ENCODE measurements around the gene FLT3. TPM values are rescaled to one million over a fixed set of nuclear protein-coding genes. Genes with fewer than 3 reads are reported as not detected.

Gene FLT3
- total and polyA plus RNA-seq, 2 of the 13 experiments (the other 11 are each of a cell fraction or from before 2014, with no cell fraction given) = not detected

DNA sequence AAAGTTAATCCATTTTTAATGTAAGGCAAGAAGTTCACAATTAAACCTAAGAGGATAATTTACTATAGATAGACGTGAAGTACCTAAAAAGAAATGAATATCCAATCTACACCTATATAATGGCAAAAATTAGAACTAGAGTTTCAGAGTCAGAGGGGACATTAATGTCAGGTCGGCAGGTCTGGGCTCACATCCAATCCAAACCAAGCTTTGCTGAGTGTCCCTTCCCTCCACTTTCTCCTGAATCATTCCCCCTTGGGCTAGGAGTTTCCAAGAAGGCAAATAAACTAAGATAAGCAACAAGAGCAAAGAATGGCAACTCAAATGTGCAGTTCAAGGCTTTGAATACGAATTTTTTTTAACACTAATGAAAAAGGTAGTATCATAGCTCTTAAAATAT lies 2.9 kb downstream of the FLT3 start:
- ATAC-seq = no peak
- no peak overlapping the region for H3K27ac ChIP-seq (ENCODE audit: extremely low read length, insufficient read depth, low read length)
- in situ Hi-C loops (cut with HindIII; ENCODE audit: extremely low pct_ligation_motif_present, low pct_unique_long_range_greater_than_20kb) (no loop called here), intact Hi-C loops (cut with micrococcal nuclease; ENCODE audit: unreplicated experiment) (no loop called here)
- H2AFZ ChIP-seq (ENCODE audit: low read length) = no peak overlapping the region
- no peak for FAIRE-seq
- TF ChIP-seq TARDBP (CRISPR knock-in tag; IDR thresholded peaks at IDR 0.05) (no peak), MED8 (CRISPR knock-in tag; IDR thresholded peaks at IDR 0.05; ENCODE audit: insufficient replicate concordance) (no peak), TBP (CRISPR knock-in tag; IDR thresholded peaks at IDR 0.05) (no peak), ZNF546 (CRISPR knock-in tag; conservative IDR thresholded peaks at IDR 0.05) (no peak), MAFK (conservative IDR thresholded peaks at IDR 0.05 in 1 of 2, IDR thresholded peaks at IDR 0.05 in 1 of 2; ENCODE audit: low read length in 2 of 2) (no peak), CENPT (CRISPR knock-in tag; IDR thresholded peaks at IDR 0.05; ENCODE audit: low read depth) (no peak), MAFF (IDR thresholded peaks at IDR 0.05; ENCODE audit: low read depth, low read length) (no peak), ZNF589 (CRISPR knock-in tag; conservative IDR thresholded peaks at IDR 0.05) (no peak), PHF20 (CRISPR knock-in tag; IDR thresholded peaks at IDR 0.05) (no peak), ZNF326 (CRISPR knock-in tag; IDR thresholded peaks at IDR 0.05; ENCODE audit: borderline replicate concordance) (no peak), MTA1 (CRISPR knock-in tag; IDR thresholded peaks at IDR 0.05; ENCODE audit: borderline replicate concordance) (no peak), ZZZ3 (CRISPR knock-in tag; IDR thresholded peaks at IDR 0.05; ENCODE audit: borderline replicate concordance) (no peak), NCOA5 (CRISPR knock-in tag; IDR thresholded peaks at IDR 0.05) (no peak), ZFP36L2 (CRISPR knock-in tag; IDR thresholded peaks at IDR 0.05) (no peak), ZNF660 (CRISPR knock-in tag; IDR thresholded peaks at IDR 0.05; ENCODE audit: borderline replicate concordance, low read depth) (no peak), BRCA1 (CRISPR knock-in tag; IDR thresholded peaks at IDR 0.05) (no peak), JUN (CRISPR knock-in tag; IDR thresholded peaks at IDR 0.05) (no peak), MXD4 (CRISPR knock-in tag; IDR thresholded peaks at IDR 0.05) (no peak), KAT8 (CRISPR knock-in tag; IDR thresholded peaks at IDR 0.05) (no peak)
- ChIA-PET CTCF (ENCODE audit: low intra/inter-chr PET ratio, low total read pairs) (no interaction called here), POLR2A (no interaction called here)
- H3K79me2 ChIP-seq (ENCODE audit: insufficient read depth, low read length) = no peaks in the 10 kb centered on the region
- no peak overlapping the region for H3K4me3 ChIP-seq (replicated peaks in 1 of 3; ENCODE audit: insufficient read depth in 1 of 3, low read depth in 2 of 3, low read length in 3 of 3)
- BruUV-seq (replicated peaks) = no TSS peak
- no peak overlapping the region for H3K9ac ChIP-seq (ENCODE audit: insufficient read depth, low read depth, low read length)
- no peak overlapping the region for H3K4me2 ChIP-seq (ENCODE audit: low read depth, low read length)
- H4K20me1 ChIP-seq (ENCODE audit: insufficient read depth, low read length) = no peaks in the 10 kb centered on the region
- no peaks in the 10 kb centered on the region for H3K36me3 ChIP-seq (replicated peaks in 1 of 2; ENCODE audit: control insufficient read depth in 1 of 2, insufficient read depth in 2 of 2, low read length in 2 of 2)
- 5% methylated on average over 3 of the region's 3 CpGs for whole genome bisulfite sequencing (ENCODE audit: low lambda C conversion rate)
- H3K4me1 ChIP-seq (ENCODE audit: insufficient read depth, low read length) = no peaks in the 10 kb centered on the region; the same call in 1 of the 2 replicates
- peaks cover 7 to 39% of the 10 kb centered on the region in 2 experiments; a peak in 4 of 5 replicates for H3K27me3 ChIP-seq (ENCODE audit: control insufficient read depth in 1 of 2, insufficient read depth in 2 of 2, low read length in 2 of 2)
- no peak for DNase-seq (ENCODE audit: low spot score)
- no peaks in the 10 kb centered on the region for H3K9me3 ChIP-seq (ENCODE audit: low read length)
